Panc1 (cell line): ENCODE measurements around the gene ADCY9.

ENCODE experiments used
- CTCF ChIP-seq: fragments of 450-650 bp; IDR thresholded peaks from 2 replicates; pipeline ENCODE4 v1.5.1; 2017; ENCODE audit warnings: mild to moderate bottlenecking
- POLR2AphosphoS5 ChIP-seq: IDR thresholded peaks from 2 replicates; pipeline ENCODE4 v1.6.1; 2012; ENCODE audit warnings: mild to moderate bottlenecking, low read depth, low read length, moderate library complexity
- TCF7L2 ChIP-seq: IDR thresholded peaks from 2 replicates; pipeline ENCODE4 v1.6.1; 2011; ENCODE audit warnings: mild to moderate bottlenecking, low read depth, low read length, inconsistent platforms

DNA sequence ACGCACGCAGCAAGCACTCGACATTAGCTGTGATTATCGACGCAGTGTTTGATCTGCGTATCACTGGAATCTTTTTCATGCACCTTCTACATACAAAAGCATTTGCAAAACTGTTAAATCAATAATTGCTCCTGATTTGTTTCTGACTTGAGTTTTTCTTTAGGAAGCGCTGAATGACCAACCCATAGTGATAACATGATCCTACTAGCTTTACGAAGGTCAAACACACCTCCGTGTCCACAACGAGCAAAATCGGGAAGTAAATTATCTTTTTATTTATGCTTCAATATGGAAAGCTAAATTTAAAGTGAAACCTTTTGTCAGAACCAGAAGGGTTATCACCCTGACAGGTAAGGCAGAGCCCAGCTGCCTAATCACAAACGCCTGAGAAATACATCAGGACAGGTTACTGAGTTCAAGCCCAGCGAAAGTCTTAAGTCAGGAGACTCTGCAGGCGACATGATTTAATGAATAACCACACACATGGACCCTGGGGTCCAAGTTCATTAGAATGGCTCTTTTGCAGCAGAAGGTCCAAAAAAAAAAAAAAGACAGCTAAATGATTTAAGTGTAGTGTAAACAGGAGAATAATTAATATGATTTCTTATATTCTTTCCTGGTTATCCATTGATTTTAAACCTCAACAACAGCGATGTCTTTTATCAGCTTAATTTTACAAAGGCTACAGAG, 104.2 kb downstream of the ADCY9 start:
- no peak for TF ChIP-seq CTCF
- no peak for TF ChIP-seq POLR2AphosphoS5
- no peak for TF ChIP-seq TCF7L2
